HG02870 (cell line): ENCODE results near the gene AQP12B.

Experiments used
- ATAC-seq: cut with Tn5 transposase; IDR thresholded peaks from one replicate; pipeline ENCODE4 v1.9.1; 2021; ENCODE audit warnings: mild to moderate bottlenecking, moderate library complexity; ENCODE audit not compliant: unreplicated experiment

Gene AQP12B

GRCh38 chr2:240637116-240637900 is 45.4 kb downstream of the AQP12B start:
- no peak for ATAC-seq

- ATAC-seq = no peak
Observed at GRCh38 chr2:240636563-240637115, 46.0 kb downstream of the AQP12B start.

DNA sequence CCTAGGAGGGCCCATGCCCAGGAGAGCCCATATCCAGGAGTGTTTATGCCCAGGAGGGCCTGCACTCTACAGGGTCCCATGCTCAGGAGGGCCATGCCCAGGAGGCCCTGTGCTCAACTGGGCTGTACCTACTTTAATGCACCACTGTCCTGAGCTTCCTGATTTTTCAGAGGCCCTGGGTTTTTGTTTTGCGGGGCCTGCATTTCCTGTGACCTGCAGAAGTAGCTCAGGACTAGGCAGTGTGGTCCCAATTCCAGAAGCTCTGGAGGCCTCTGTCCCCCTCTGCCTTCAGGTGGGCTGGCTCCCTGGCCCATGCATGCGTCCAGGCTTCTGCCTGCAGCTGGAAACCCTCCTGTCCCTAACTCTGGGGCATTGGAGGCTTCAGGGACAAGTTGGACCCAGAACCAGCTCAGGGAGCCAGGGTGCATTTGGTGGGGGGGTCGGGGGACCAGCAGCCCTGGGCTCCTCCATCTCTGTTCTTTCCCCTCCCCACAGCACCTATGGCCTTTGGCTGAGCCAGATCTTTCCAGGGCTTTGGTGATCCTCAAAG is 46.6 kb downstream of the AQP12B start:
- ATAC-seq = no peak

DNA sequence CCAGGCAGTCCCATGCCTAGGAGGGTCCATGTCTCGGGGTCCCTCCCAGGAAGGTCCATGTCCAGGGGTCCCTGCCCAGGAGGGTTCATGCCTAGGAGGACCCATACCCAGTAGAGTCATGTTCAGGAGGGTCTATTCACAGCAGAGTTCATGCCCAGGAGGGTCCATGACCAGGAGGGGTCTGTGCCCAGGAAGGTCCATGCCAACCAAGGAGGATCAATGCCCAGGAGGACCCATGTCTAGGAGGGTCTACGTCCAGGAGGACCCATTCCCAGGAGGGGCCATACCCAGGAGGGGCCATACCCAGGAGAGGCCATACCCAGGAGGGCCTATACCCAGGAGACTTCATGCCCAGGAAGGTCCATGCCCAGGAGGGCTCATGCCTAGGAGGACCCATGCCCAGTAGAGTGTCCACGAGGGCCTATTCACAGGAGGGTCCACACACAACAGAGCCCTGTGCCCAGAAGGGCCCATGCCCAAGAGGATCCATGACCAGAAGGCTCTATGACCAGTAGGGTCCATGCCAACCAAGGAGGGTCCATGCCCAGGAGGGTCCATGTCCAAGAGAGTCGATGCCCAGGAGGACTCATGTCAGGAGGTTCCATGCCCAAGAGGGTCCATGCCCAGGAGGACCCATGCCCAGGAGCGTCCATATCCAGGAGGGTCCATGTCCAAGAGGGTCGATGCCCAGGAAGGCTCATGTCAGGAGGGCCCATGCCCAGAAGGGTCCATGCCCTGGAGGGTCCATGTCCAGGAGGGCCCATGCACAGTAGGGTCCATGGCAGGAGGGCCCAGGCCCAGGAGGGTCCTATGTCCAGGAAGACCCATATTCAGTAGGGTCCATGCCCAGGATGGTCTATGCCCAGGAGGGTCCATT is 47.3 kb downstream of the AQP12B start:
- ATAC-seq = no peak

- ATAC-seq = no peak
Observed at GRCh38 chr2:240632306-240632721, 50.4 kb downstream of the AQP12B start.

- no peak for ATAC-seq
Observed at GRCh38 chr2:240631548-240632305, 51.0 kb downstream of the AQP12B start.

GRCh38 chr2:240630771-240631547 is 51.7 kb downstream of the AQP12B start:
- no peak for ATAC-seq

DNA sequence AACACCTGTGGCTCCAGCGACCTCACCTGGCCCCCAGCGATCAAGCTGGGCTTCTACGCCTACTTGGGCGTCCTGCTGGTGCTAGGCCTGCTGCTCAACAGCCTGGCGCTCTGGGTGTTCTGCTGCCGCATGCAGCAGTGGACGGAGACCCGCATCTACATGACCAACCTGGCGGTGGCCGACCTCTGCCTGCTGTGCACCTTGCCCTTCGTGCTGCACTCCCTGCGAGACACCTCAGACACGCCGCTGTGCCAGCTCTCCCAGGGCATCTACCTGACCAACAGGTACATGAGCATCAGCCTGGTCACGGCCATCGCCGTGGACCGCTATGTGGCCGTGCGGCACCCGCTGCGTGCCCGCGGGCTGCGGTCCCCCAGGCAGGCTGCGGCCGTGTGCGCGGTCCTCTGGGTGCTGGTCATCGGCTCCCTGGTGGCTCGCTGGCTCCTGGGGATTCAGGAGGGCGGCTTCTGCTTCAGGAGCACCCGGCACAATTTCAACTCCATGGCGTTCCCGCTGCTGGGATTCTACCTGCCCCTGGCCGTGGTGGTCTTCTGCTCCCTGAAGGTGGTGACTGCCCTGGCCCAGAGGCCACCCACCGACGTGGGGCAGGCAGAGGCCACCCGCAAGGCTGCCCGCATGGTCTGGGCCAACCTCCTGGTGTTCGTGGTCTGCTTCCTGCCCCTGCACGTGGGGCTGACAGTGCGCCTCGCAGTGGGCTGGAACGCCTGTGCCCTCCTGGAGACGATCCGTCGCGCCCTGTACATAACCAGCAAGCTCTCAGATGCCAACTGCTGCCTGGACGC is 52.5 kb downstream of the AQP12B start:
- ATAC-seq = no peak

- no peak for ATAC-seq
Observed at GRCh38 chr2:240629619-240629967, 53.1 kb downstream of the AQP12B start.

DNA sequence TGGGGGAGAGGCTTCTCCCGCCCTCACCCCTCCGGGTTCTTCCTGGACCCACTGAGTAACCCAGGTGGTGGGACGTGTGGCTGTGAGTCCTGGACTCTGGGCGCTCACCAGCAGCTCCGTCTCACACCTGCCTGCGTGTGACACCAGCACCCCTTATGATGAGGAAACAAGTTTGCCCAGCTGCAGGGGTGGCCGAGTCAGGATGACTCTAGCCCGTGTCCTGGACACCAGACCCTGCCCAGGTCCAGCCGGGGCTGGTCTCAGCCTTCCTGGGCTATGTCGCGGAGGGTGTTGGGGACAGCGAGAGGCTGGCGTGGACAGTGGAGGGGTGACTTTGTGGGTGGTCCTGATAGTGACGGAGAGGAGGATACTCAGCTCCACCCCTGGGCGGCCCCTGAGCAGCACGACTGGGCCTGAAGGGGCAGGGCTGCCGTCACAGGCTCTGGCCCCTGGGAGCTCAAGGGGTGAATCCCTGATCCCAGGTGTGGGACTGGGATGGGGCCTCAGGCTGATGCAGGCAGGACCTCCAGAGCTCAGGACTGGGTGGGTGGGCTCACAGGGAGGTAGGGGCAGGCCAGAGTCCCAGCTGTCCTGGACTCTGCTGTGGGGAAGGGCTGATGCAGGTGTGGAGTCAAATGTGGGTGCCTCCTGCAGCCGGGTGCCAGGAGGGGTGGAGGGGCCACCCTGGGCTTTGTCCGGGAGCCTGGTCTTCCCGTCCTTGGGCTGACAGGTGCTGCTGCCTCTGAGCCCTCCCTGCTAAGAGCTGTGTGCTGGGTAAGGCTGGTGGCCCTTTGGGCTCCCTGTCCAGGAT is 53.7 kb downstream of the AQP12B start:
- ATAC-seq = no peak

DNA sequence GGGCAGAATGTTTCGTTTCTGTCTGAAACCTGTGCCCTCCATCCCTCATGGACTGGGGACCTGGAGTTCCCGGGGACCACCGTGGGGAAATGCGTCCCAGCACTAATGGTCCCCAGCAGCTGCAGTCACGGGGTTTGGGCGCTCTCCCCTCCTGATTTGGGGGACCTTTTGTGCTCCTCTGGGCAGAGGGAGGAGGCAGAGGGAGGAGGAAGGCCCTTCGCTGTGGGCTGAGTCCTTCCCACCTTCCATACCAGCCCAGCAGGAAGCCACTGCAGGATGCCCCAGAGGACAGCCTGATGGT is 54.2 kb downstream of the AQP12B start:
- ATAC-seq = no peak

DNA sequence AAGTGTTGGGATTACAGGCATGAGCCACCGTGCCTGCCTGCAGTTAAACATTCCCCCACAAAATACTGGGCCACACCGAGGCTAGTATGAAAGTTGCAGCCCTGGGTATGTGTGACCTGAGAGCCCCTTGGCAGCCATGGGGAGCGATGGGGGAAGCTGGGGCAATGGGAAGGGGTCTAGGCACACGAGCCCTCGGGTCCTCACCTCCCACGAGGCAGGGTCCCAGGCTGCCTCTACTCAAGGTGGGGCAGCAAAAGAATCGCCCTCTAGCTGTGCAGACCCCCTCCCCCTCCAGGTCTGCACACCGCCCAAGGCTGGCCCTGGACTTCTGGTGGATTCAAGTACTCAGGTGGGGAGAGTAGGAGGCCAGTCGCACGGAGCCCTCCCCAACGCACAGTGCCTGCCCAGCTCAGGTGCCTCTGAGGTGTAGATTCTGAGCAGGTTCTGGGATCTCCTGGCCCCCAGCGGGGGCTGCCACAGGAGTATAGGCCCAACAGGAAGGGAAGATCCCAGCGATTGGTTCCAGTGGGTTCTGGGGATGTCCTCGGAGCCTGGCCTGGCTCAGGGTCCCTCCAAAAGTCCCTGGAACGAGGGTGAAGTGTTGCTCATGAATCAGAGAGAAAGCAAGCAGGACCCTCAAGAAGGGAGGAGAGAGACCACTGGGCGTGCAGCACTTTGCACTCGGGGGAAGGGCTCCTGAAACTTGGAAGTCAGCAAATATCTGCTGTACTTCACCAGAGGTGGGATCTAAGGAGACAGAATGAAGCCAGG is 54.8 kb downstream of the AQP12B start:
- no peak for ATAC-seq

- no peak for ATAC-seq
Observed at GRCh38 chr2:240626531-240627300, 56.0 kb downstream of the AQP12B start.
